WTC11 (cell line): ENCODE data around the gene VASN. TPM values are rescaled to one million over a fixed set of nuclear protein-coding genes. Genes with fewer than 3 reads are reported as not detected.
A peak's percentile ranks its signal among the peaks of the same experiment; 100 is the strongest.

Experiments
- ATAC-seq: fragments of 200-7000 bp; cut with Tn5 transposase; 2 replicates; pipeline ENCODE4 v1.10.0; 2021; ENCODE audit warnings: mild to moderate bottlenecking, moderate library complexity
- CTCF ChIA-PET: fragments of 300-600 bp; sonication (Branson Sonifier 250); formaldehyde crosslinking; loops from one replicate; lab custom pipeline; 2021; ENCODE audit warnings: antibody characterized with exemption; lab: Charles Lee
- POLR2A ChIA-PET: fragments of 350-600 bp; sonication (Branson Sonifier 250); formaldehyde crosslinking; loops from one replicate; lab custom pipeline; 2021; ENCODE audit warnings: antibody characterized with exemption; lab: Charles Lee
- DNase-seq: peaks from one replicate; pipeline ENCODE4 v3.0.0; 2021; ENCODE audit warnings: low spot score
- H3K27ac Mint-ChIP-seq: 2 replicates; pipeline ENCODE4 v1.8.0; 2021; ENCODE audit warnings: mixed read lengths
- H3K27me3 Mint-ChIP-seq: 2 replicates; pipeline ENCODE4 v1.8.0; 2021; ENCODE audit warnings: low read depth, mild to moderate bottlenecking, moderate library complexity, mixed read lengths
- H3K36me3 Mint-ChIP-seq: 2 replicates; pipeline ENCODE4 v1.8.0; 2021; ENCODE audit warnings: mixed read lengths
- H3K4me1 Mint-ChIP-seq: 2 replicates; pipeline ENCODE4 v1.8.0; 2022; ENCODE audit warnings: mixed read lengths
- H3K4me3 Mint-ChIP-seq: 2 replicates; pipeline ENCODE4 v1.8.0; 2021; ENCODE audit warnings: mild to moderate bottlenecking, moderate library complexity, mixed read lengths
- H3K9me3 Mint-ChIP-seq: 2 replicates; pipeline ENCODE4 v1.8.0; 2021; ENCODE audit warnings: mixed read lengths
- CREB1 ChIP-seq: sonication (generic); formaldehyde crosslinking; IDR thresholded peaks from 2 replicates; pipeline ENCODE4 v1.8.0; 2023; ENCODE audit warnings: mild to moderate bottlenecking, missing genetic modification reagents
- NFE2L1 ChIP-seq: sonication (generic); formaldehyde crosslinking; IDR thresholded peaks from 2 replicates; pipeline ENCODE4 v1.8.1; 2023; ENCODE audit warnings: missing genetic modification reagents
- NFYB ChIP-seq: sonication (generic); formaldehyde crosslinking; conservative IDR thresholded peaks from 2 replicates; pipeline ENCODE4 v1.8.0; 2022; ENCODE audit warnings: low read depth, missing genetic modification reagents
- RELA ChIP-seq: sonication (generic); formaldehyde crosslinking; IDR thresholded peaks from 2 replicates; pipeline ENCODE4 v1.8.1; 2022; ENCODE audit warnings: missing genetic modification reagents, mild to moderate bottlenecking, borderline replicate concordance
- TEAD4 ChIP-seq: sonication (generic); formaldehyde crosslinking; IDR thresholded peaks from 2 replicates; pipeline ENCODE4 v1.8.0; 2022; ENCODE audit warnings: mild to moderate bottlenecking, missing genetic modification reagents
- ZNF232 ChIP-seq: sonication (generic); formaldehyde crosslinking; IDR thresholded peaks from 2 replicates; pipeline ENCODE4 v1.8.0; 2022; ENCODE audit warnings: mild to moderate bottlenecking, missing genetic modification reagents
- total RNA-seq: library from RNA; stranded (reverse); gene quantifications from 3 replicates; pipeline ENCODE4 v1.2.3, GENCODE V29; 2021
- TF ChIP-seq, protein P1 (sequence below): sonication (generic); formaldehyde crosslinking; conservative IDR thresholded peaks from 2 replicates; pipeline ENCODE4 v1.8.1; 2023; ENCODE audit warnings: mild to moderate bottlenecking, low read depth, missing genetic modification reagents, moderate library complexity
- TF ChIP-seq, protein P2 (sequence below): sonication (generic); formaldehyde crosslinking; IDR thresholded peaks from 2 replicates; pipeline ENCODE4 v1.8.0; 2023; ENCODE audit warnings: missing genetic modification reagents
- TF ChIP-seq, protein P3 (sequence below): sonication (generic); formaldehyde crosslinking; IDR thresholded peaks from 2 replicates; pipeline ENCODE4 v1.8.1; 2022; ENCODE audit warnings: missing genetic modification reagents, borderline replicate concordance
- TF ChIP-seq, protein P4 (sequence below): sonication (generic); formaldehyde crosslinking; IDR thresholded peaks from 2 replicates; pipeline ENCODE4 v1.8.0; 2022; ENCODE audit warnings: missing genetic modification reagents
- TF ChIP-seq, protein P5 (sequence below): fragments of 250-450 bp; sonication (Bioruptor Pico); IDR thresholded peaks from 2 replicates; pipeline ENCODE4 v1.9.0; 2021; ENCODE audit warnings: mild to moderate bottlenecking

VASN gene
- total RNA-seq, 1 experiment from 2014 or later: 8.0 TPM

DNA sequence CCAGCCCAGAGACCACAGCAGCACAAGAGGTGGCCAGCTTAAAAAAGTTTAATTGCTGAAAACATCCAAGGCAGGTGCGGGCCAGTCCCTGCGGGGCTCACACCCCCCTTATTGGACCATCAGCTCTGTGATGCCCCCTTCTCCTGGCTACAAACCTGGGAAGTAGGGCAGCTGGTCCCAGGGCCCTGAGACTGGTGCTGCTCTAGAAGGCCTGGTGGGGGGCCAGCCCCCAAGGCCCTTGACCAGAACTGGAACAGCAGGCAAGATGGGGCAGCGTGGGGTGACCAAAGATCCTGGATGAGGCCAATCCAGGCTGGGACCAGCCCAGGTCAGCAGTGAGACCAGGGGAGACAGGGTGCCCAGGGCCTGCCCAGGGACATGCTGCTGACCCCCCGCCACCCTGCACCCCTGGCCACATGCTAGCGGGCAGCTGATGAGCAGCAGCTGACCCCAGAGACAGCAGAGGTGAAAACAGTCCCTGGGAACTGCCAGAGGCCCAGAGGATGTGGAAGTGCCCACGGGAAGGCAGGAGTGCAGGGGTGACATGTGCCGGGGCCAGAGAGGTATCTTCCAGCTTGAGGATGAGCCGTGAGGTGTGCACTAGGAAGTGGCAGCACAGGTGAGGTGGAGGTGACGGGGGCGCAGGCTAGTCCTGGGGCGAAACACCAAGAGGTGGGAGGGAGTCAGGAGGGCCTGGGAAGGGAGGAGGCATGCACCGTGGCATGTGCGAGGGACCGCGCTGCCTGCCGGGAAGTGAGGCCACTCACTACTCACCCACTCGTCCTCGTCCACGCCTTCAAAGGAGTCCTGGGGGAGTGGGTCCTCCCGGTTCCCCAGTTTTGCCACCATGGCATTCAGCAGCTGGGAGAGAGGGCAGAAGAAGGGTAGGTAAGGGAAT, 16.9 kb upstream of the VASN start:
- CTCF ChIA-PET: interaction anchor here (0.6 to 5.7 kb wide), 7 partner anchors 14 to 92 kb away, joined by 3 to 32 read pairs (median 4); no protein-coding TSS in a partner anchor
- POLR2A ChIA-PET: no interaction called here
- Mint-ChIP-seq H3K4me3 (no peak overlapping the region), H3K36me3 (peaks cover 2% of the 10 kb centered on the region; the same call in 1 of the 2 replicates), H3K27ac (0 out of 2 replicates have a peak overlapping the region, but pooled peaks have one; percentile 45), H3K9me3 (no peaks in the 10 kb centered on the region), H3K4me1 (peaks cover 11% of the 10 kb centered on the region), H3K27me3 (0 out of 2 replicates have a peak, but pooled peaks cover 3% of the 10 kb centered on the region)
- ATAC-seq: no peak
- DNase-seq: no peak
- TF ChIP-seq, protein P1, sequence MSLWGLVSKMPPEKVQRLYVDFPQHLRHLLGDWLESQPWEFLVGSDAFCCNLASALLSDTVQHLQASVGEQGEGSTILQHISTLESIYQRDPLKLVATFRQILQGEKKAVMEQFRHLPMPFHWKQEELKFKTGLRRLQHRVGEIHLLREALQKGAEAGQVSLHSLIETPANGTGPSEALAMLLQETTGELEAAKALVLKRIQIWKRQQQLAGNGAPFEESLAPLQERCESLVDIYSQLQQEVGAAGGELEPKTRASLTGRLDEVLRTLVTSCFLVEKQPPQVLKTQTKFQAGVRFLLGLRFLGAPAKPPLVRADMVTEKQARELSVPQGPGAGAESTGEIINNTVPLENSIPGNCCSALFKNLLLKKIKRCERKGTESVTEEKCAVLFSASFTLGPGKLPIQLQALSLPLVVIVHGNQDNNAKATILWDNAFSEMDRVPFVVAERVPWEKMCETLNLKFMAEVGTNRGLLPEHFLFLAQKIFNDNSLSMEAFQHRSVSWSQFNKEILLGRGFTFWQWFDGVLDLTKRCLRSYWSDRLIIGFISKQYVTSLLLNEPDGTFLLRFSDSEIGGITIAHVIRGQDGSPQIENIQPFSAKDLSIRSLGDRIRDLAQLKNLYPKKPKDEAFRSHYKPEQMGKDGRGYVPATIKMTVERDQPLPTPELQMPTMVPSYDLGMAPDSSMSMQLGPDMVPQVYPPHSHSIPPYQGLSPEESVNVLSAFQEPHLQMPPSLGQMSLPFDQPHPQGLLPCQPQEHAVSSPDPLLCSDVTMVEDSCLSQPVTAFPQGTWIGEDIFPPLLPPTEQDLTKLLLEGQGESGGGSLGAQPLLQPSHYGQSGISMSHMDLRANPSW (CRISPR knock-in tag): no peak
- TF ChIP-seq, protein P2, sequence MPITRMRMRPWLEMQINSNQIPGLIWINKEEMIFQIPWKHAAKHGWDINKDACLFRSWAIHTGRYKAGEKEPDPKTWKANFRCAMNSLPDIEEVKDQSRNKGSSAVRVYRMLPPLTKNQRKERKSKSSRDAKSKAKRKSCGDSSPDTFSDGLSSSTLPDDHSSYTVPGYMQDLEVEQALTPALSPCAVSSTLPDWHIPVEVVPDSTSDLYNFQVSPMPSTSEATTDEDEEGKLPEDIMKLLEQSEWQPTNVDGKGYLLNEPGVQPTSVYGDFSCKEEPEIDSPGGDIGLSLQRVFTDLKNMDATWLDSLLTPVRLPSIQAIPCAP: no peak
- TF ChIP-seq TEAD4 (CRISPR knock-in tag) (no peak), CREB1 (CRISPR knock-in tag) (no peak), NFYB (CRISPR knock-in tag) (no peak), ZNF232 (CRISPR knock-in tag) (no peak), RELA (no peak), NFE2L1 (CRISPR knock-in tag) (no peak)
- TF ChIP-seq, protein P3, sequence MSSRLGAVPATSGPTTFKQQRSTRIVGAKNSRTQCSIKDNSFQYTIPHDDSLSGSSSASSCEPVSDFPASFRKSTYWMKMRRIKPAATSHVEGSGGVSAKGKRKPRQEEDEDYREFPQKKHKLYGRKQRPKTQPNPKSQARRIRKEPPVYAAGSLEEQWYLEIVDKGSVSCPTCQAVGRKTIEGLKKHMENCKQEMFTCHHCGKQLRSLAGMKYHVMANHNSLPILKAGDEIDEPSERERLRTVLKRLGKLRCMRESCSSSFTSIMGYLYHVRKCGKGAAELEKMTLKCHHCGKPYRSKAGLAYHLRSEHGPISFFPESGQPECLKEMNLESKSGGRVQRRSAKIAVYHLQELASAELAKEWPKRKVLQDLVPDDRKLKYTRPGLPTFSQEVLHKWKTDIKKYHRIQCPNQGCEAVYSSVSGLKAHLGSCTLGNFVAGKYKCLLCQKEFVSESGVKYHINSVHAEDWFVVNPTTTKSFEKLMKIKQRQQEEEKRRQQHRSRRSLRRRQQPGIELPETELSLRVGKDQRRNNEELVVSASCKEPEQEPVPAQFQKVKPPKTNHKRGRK (CRISPR knock-in tag): no peak
- TF ChIP-seq, protein P4, sequence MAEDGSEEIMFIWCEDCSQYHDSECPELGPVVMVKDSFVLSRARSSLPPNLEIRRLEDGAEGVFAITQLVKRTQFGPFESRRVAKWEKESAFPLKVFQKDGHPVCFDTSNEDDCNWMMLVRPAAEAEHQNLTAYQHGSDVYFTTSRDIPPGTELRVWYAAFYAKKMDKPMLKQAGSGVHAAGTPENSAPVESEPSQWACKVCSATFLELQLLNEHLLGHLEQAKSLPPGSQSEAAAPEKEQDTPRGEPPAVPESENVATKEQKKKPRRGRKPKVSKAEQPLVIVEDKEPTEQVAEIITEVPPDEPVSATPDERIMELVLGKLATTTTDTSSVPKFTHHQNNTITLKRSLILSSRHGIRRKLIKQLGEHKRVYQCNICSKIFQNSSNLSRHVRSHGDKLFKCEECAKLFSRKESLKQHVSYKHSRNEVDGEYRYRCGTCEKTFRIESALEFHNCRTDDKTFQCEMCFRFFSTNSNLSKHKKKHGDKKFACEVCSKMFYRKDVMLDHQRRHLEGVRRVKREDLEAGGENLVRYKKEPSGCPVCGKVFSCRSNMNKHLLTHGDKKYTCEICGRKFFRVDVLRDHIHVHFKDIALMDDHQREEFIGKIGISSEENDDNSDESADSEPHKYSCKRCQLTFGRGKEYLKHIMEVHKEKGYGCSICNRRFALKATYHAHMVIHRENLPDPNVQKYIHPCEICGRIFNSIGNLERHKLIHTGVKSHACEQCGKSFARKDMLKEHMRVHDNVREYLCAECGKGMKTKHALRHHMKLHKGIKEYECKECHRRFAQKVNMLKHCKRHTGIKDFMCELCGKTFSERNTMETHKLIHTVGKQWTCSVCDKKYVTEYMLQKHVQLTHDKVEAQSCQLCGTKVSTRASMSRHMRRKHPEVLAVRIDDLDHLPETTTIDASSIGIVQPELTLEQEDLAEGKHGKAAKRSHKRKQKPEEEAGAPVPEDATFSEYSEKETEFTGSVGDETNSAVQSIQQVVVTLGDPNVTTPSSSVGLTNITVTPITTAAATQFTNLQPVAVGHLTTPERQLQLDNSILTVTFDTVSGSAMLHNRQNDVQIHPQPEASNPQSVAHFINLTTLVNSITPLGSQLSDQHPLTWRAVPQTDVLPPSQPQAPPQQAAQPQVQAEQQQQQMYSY: no peak
- TF ChIP-seq, protein P5, sequence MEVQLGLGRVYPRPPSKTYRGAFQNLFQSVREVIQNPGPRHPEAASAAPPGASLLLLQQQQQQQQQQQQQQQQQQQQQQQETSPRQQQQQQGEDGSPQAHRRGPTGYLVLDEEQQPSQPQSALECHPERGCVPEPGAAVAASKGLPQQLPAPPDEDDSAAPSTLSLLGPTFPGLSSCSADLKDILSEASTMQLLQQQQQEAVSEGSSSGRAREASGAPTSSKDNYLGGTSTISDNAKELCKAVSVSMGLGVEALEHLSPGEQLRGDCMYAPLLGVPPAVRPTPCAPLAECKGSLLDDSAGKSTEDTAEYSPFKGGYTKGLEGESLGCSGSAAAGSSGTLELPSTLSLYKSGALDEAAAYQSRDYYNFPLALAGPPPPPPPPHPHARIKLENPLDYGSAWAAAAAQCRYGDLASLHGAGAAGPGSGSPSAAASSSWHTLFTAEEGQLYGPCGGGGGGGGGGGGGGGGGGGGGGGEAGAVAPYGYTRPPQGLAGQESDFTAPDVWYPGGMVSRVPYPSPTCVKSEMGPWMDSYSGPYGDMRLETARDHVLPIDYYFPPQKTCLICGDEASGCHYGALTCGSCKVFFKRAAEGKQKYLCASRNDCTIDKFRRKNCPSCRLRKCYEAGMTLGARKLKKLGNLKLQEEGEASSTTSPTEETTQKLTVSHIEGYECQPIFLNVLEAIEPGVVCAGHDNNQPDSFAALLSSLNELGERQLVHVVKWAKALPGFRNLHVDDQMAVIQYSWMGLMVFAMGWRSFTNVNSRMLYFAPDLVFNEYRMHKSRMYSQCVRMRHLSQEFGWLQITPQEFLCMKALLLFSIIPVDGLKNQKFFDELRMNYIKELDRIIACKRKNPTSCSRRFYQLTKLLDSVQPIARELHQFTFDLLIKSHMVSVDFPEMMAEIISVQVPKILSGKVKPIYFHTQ (CRISPR knock-in tag): no peak
